GM21786 (cell line): ENCODE measurements around the gene CC2D1A.
"Not testable (repeated sequence)": the region's sequence is repeated elsewhere in the genome, so short reads cannot be mapped to it uniquely, and the experiment has no call there.

Source experiments
- ATAC-seq: cut with Tn5 transposase; IDR thresholded peaks from one replicate; pipeline ENCODE4 v1.9.1; 2021; ENCODE audit not compliant: unreplicated experiment

Gene CC2D1A

GRCh38 chr19:13906521-13906904 is 512 bp downstream of the CC2D1A start:
- ATAC-seq: peak; percentile 32

DNA sequence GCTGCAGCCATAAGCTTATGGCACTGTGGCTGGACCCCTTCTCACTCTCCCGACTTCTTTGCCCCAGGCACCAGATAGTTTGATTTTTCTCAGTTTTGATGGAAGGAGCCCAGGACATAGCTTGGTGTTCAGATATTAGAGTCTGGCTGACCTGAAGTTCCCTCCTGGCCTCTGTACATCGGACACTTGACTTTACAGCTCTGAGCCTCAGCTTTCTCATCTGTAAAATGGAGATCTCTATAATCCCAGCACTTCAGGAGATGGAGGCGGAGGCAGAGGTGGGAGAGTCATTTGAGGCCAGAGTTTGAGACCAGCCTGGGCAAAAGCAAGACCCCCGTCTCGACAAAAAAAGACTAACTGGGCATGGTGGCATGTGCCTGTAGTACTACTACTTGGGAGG is 909 bp downstream of the CC2D1A start:
- ATAC-seq: no peak

DNA sequence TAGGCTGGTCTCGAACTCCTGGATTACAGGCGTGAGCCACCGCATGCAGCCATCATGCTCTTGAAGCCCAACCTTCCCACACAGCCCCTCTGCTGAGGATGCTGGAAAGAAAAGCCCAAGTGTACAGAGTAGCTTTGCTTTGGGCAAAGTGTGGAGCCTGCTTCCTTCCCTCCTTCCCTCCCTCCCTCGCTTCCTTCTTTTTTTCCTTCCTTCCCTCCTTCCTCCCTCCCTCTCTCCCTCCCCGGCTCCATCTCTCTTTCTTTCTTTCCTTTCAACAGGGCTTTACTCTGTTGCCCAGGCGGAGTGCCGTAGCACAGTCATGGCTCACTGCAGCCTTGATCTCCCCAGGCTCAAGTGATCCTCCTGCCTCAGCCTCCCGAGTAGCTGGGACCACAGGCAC is 2.7 kb downstream of the CC2D1A start:
- no peak for ATAC-seq

GRCh38 chr19:13909430-13909829 is 3.4 kb downstream of the CC2D1A start:
- ATAC-seq: no peak

GRCh38 chr19:13913352-13913751 is 7.4 kb downstream of the CC2D1A start:
- no peak for ATAC-seq

GRCh38 chr19:13914777-13915176 is 8.8 kb downstream of the CC2D1A start:
- ATAC-seq: no peak

GRCh38 chr19:13917888-13918406 is 11.9 kb downstream of the CC2D1A start:
- no peak for ATAC-seq

DNA sequence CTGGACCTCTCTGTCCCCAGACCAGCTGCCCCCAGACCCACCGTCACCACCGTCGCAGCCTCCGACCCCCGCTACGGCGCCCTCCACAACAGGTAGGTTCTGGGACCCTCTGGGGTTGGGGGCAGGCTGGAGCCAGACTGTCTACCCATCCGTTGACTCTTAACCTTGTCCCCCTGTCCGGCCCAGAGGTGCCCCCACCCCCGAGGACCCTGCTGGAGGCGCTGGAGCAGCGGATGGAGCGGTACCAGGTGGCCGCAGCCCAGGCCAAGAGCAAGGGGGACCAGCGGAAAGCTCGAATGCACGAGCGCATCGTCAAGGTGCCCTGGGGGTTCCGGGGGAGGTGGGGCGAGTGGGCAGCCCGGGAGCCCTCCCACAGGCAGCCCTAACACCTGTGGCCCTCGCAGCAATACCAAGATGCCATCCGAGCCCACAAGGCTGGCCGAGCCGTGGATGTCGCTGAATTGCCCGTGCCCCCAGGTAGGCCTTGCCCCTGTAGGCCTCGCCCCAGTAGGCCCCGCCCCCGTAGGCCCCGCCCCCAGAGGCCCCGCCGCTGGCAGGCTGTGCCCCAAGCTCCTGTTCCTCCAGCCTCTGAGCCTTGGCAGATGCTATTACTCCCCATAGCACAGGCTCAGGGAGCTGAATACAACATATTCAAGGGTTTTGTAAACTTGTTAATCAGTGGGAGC is 12.9 kb downstream of the CC2D1A start:
- no peak for ATAC-seq

- no peak for ATAC-seq
Observed at GRCh38 chr19:13920524-13920923, 14.5 kb downstream of the CC2D1A start.

- no peak for ATAC-seq
Observed at GRCh38 chr19:13920940-13921747, 15.1 kb downstream of the CC2D1A start.

- not testable (repeated sequence) for ATAC-seq
Observed at GRCh38 chr19:13922118-13922517, 16.1 kb downstream of the CC2D1A start.

DNA sequence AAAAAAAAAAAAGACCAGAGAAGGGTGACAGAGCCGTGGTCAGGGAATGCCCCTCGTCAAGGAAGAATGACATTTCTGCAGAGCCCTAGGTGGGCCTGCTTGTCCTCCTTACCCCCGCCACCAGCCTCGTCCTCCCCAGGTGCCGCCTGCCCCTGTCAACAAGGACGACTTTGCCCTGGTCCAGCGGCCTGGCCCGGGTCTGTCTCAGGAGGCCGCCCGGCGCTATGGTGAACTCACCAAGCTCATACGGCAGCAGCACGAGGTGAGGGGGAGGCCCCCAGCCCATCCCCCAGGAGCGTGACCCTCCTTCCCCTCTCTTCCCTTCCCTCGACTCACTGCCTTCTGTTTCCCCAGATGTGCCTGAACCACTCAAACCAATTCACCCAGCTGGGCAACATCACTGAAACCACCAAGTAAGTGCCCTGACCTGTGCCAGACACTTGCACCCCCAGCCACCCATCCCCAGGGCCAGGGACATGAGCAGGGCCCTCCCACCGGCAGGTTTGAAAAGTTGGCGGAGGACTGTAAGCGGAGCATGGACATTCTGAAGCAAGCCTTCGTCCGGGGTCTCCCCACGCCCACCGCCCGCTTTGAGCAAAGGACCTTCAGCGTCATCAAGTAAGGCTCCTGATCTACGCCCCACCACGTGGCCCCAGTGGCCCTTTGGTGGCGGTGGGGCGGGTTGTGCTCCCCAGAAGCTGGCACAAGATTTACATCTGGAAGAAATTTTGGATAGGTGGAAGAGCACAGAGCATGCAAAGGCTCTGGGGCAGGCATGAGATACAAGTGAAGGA is 17.4 kb downstream of the CC2D1A start:
- ATAC-seq: no peak

DNA sequence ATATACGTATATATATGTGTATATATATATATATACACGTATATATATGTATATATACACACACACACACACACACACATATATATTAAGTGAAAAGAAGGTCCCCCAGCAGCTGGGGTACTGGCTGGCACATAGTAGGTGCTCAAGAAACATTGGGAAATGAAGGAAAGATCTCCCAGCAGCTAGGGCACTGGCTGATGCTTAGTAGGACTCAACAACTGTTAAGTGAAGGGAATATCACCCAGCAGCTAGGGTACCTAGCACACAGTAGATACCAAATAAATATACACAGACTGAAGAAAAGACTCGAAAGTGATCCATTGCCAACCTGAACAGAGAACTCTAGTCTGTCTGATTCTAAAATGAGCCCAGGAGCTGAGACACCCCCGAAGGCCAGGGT is 20.0 kb downstream of the CC2D1A start:
- no peak for ATAC-seq

DNA sequence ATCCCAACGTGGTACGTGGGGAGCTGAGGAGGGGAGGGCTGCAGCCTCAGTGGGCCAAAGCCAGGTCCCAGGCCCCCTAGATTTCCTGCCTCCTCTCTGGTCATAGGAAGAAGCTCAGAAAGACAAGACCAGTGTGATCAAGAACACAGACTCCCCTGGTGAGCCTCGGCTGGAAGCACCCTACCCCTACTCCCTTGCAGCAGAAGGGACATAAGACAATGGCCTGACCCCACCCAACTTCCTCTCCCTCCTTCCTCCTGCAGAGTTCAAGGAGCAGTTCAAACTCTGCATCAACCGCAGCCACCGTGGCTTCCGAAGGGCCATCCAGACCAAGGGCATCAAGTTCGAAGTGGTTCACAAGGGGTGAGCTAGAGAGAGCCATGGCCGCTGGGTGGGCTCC is 20.7 kb downstream of the CC2D1A start:
- ATAC-seq: no peak

GRCh38 chr19:13929340-13929739 is 23.3 kb downstream of the CC2D1A start:
- ATAC-seq: no peak

DNA sequence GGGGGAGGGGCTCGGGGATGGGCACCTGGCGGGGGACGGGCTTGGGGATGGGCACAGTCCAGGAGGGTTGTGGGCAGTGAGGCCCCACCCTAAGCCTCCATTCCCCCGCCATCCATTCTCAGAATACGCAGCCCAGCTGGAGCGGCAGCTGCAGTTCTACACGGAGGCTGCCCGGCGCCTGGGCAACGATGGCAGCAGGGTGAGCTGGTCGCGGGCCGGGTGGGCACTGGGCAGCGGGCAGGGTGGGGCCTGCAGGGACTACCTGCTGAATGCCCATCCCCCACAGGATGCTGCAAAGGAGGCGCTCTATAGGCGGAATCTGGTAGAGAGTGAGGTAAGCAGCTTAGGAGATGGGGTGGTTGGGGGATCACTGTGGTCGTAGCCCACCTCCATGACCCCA is 24.0 kb downstream of the CC2D1A start:
- no peak for ATAC-seq

DNA sequence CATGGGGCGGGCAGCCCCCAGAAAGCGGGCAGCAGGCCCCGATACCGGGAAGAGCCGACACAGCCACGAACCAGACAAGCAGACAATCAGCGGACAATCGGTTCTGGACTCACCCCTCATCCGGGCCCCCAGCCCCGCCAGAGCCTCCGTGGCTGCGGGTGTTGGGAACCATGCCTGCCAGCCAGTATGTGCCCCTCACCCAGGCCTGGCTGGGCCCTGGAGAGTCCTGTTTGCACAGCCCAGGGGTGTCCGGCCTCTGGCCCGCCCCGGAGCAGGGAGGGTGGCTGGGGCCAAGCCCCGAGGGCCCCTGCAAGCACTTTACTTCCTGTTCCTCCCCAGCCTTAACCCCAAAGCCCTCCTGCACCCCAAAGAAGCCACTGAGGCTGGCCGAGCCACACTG is 24.4 kb downstream of the CC2D1A start:
- ATAC-seq: no peak

GRCh38 chr19:13931391-13932148 is 25.6 kb downstream of the CC2D1A start:
- no peak for ATAC-seq

DNA sequence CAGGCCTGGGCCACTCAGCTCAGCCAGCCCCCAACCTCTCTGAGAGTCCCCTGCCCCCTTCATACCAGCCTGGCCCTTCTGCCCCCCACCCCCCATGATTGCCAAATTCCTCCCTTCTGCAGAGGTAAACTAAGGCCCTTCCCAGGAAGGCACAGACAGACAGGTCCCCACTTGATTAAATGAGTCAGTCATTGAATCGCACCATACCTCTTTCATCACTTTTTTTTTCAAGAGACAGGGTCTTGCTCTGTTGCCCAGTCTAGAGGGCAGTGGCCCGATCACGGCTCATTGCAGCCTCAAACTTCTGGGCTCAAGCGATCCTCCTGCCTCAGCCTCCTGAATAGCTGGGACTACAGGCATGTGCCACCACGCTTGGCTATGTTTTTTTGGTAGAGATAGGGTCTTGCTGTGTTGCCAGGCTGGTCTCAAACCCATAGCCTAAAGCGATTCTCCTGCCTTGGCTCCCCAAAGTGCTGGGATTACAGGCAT is 26.2 kb downstream of the CC2D1A start:
- ATAC-seq: no peak

DNA sequence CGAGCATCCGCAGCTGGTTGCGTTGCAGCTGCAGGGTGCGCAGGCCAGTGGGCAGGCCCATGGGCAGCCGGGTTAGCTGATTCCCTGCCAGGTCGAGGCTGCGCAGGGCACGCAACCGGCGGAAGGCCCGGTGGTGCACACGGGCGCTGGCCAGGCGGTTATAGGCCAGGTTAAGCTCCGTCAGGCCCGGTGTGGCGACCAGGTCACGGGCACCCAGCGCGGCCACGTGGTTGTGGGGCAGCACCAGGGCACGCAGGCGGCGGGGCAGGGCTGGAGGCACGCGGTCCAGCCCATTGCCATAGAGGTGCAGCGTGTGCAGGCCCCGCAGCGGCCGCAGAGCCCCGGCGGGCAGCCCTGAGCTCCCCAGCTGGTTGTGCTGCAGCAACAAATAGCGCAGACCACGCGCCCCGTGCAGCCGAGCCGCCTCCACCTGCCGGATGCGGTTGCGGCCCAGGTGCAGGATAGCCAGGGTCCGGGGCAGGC is 27.0 kb downstream of the CC2D1A start:
- ATAC-seq: no peak

DNA sequence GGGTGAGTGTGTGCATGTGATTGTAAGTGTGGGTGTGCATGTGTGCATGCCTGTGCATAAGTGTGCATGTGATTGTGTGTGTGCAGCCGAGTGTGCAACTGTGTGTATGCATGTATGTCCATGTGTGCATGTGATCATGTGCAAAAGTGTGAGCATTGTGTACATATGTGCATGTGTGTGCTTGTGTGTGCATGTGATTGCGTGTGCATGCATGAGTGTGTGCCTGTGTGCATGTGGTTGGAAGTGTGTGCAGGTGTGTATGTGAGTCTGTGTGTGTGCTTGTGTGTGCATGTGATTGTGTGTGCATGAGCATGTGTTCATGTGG is 28.7 kb downstream of the CC2D1A start:
- ATAC-seq: no peak
